GM21367 (cell line): ENCODE measurements around the gene SUSD4.

ENCODE experiments used
- ATAC-seq: cut with Tn5 transposase; IDR thresholded peaks from one replicate; pipeline ENCODE4 v1.9.1; 2021; ENCODE audit not compliant: unreplicated experiment

SUSD4 gene

DNA sequence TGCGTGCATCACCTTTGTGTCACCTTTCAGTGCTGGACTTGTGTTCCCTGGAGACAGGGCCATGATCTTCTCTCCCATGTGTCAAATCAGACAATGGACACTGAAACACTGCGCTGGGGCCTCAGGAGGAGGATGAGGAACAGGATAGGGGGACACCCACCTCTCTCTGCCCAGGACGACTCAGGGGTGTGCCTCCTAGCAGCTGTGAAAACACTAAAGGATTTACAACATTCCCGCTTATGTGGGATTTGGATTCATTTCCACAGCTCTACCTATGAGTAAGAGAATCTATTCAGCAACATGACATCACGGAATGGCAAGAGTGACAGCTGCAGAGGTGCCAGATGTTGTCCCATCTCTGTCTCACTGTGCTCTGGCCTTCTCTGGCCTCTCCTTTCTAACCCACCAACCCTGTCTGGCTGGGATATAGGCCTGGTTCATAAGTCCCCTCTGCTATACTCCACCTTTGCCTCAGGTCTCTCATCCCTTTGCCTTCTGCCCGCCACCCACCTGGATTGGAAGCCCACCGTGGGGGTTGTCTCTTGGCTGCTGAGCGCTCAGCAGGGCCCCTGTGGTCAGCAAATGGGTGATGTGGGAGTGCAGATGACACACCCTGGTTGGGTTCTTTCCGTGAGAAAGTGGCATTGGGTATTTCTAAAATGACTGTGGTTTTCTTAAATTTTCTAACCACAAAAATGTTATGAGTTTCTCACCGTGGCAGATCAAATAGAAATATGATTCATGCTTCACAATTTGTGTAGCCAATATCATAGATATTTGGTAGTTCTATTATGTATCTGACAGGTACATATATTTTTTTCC lies 173.9 kb downstream of the SUSD4 start:
- no peak for ATAC-seq

GRCh38 chr1:223189525-223189902 lies 174.5 kb downstream of the SUSD4 start:
- ATAC-seq, result no peak

DNA sequence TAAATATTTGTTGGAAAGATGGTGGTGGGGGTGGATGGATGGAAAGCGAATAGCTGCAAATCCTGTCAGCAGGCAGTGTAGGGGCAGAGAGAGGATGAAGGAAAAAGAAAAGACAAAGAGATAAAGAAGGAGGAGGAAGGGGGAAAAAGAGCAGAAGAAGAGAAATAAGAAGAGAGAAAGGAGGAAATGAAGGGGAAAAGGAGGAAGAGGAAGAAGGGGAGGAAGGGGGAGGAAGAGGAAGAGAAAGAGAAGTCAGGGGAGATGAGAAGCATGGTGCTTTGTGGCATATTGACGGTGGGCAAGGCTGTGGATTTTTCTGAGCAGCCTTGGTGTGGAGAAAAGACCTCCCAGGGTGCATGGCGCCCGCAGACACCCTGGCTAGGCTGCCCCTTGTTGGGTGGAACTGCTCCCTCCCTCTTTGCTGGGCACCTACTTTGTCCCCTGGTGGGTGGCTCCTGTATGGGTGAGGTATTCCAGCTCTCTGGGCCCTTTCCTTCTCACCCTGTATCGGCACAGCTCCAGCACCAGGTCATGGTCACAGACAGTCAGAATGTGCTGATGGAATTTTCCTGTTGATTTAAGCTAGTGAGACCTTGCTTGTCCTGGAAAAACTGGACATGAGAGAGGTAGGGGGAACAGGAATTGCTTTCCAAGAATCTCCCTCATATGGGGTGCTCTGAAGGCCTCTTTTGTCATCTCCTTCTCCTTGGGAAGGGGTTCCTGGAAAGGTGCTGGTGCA lies 175.2 kb downstream of the SUSD4 start:
- ATAC-seq, result no peak

GRCh38 chr1:223186800-223187199 lies 177.2 kb downstream of the SUSD4 start:
- ATAC-seq, result no peak

GRCh38 chr1:223183268-223183862 lies 180.6 kb downstream of the SUSD4 start:
- no peak for ATAC-seq

DNA sequence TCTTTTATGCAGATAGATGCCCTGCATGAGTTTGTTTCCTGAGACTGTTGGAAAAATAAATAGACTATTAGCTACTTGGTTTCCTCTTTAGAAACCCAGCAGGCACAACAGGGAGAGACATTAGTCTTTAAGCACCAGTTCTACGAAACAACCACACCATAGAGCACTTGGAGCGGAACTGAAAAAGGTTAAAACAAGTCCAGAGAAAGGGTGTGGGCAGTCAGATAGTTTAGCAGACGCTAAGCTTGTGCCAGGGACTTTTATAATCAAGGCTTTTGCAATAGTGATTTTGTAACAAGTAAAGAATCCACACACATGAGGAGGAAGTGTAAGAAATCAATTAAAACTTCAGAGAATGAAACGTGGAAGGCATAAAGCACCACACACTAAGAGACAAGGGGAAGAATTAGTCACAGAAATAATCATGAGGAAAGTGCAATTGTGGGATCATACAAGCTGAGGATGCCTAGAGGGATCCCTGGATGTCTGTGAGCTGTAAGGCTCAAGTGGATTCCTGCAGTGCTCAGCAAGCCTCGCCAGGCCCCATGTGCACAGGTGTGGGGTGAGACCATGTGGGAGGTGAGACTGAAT lies 183.2 kb downstream of the SUSD4 start:
- ATAC-seq, result no peak

DNA sequence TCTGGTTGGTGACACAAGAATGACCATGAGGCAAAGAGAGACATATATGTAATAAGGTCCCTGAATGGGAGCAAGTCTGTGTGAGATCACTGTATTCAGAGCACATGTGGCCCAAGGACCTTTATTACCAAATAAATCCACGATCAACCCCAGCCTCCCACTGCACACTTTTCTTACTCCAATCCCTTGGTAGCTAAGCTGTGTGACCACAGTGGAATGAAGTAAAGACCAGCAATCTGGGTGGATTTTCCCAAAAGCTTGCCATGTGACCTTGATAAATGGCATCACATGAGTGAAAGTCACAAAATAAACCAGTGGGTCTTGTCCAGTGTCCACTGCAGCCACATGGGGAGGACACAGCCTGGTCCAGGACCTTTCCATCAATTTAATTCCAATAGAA lies 184.2 kb downstream of the SUSD4 start:
- no peak for ATAC-seq

- ATAC-seq, result no peak
Measured at GRCh38 chr1:223179280-223179679, 184.7 kb downstream of the SUSD4 start.

DNA sequence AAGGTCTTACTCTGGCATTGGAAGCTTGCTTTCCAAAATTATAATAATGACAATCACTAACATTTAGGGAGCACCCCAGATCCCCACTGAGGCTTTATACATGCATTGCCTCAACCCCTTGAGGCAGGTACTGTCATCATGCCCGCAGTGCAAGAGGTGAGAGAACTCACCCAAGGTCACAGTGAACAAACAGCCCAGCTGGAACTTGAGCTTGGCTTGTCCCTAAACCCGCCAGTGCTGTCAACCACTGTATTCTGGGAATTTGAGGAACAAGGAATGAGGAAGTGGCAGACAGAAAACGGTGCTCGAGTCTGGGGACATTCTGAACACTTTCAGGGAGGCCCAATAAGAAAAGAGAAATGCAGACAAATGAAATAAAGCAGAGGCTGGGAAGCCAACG lies 186.3 kb downstream of the SUSD4 start:
- no peak for ATAC-seq

DNA sequence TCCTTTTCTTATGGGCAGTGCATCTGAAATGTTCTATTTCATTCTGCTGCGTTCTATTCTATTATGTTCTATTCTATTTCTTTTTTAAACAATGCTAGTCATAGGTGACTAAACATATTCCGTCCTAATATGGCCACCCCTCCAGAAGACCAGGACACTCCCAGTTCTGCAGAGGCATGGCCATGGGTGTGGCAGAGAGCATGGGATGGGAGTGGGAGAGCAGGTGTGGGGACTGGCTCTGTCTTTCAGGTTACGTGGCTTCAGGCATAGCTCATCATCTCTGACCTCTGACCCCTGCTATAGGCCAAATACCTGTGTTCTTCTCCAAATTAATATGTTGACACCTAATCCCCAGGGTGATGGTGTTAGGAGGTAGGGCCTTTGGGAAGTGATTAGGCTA lies 187.5 kb downstream of the SUSD4 start:
- no peak for ATAC-seq

GRCh38 chr1:223175633-223176032 lies 188.3 kb downstream of the SUSD4 start:
- no peak for ATAC-seq

DNA sequence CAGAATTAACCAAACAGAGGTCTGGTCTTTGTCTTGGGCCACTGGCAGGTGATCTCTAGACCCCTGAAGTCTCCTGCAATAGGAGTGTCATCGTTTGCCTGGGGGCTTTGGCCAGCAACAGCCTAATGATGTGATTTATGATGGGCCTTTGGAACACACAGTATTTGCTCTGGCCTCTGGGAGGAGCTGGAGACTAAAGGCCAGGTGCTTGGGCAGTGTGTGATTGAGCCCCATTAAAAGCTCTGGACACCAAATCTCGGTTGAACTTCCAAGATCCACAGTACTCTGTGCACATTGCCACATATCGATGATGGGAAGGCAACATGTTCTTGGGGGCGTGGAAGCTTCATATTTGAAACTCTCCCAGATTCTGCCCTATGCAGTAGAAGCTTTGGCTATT lies 188.9 kb downstream of the SUSD4 start:
- ATAC-seq, result no peak
